Prostate gland (tissue), 2 donors: ENCODE results near the gene JADE2. TPM values are rescaled to one million over a fixed set of nuclear protein-coding genes. Genes with fewer than 3 reads are reported as not detected.
A peak's percentile ranks its signal among the peaks of the same experiment; 100 is the strongest.

Experiments used
- DNase-seq: peaks from one replicate; pipeline ENCODE4 v3.0.0-alpha.2; 2019; ENCODE audit warnings: low spot score
- H3K27ac ChIP-seq, 2 donors: fragments of 200-600 bp; sonication (generic); 2 replicates each; pipeline ENCODE4 v1.5.1; 2017 to 2019
- H3K27me3 ChIP-seq: fragments of 200-600 bp; sonication (generic); replicated peaks from 2 replicates; pipeline ENCODE4 v1.5.1; 2019; ENCODE audit not compliant: insufficient read depth
- H3K36me3 ChIP-seq, 2 donors: fragments of 200-600 bp; sonication (generic); 1 replicate in 1 of 2; 2 replicates in 1 of 2; pipeline versions ENCODE4 v1.5.1 to v1.8.1; 2017 to 2019
- H3K4me1 ChIP-seq: fragments of 200-600 bp; sonication (generic); replicated peaks from 2 replicates; pipeline ENCODE4 v1.5.1; 2019
- H3K4me3 ChIP-seq, 2 donors: fragments of 200-600 bp; sonication (generic); 2 replicates each; pipeline ENCODE4 v1.5.1; 2017 to 2019
- H3K9me3 ChIP-seq: fragments of 200-600 bp; sonication (generic); 2 replicates; pipeline ENCODE4 v1.5.1; 2017
- CTCF ChIP-seq, 4 experiments: fragments of 200-600 bp in 2 of 4; fragments of 450-650 bp in 2 of 4; sonication (generic) in 2 of 4; IDR thresholded peaks; 1 replicate in 3 of 4; 2 replicates in 1 of 4; pipeline ENCODE4 v1.5.1; 2016 to 2019; ENCODE audit warnings: antibody characterized with exemption in 4 of 4, mild to moderate bottlenecking in 2 of 4, moderate library complexity in 2 of 4
- POLR2A ChIP-seq: fragments of 450-650 bp; IDR thresholded peaks from one replicate; pipeline ENCODE4 v1.6.1; 2016; ENCODE audit warnings: antibody characterized with exemption, mild to moderate bottlenecking
- POLR2AphosphoS5 ChIP-seq: sonication (generic); formaldehyde crosslinking; IDR thresholded peaks from one replicate; pipeline ENCODE4 v1.6.1; 2017; ENCODE audit warnings: antibody characterized with exemption
- WGBS: methylation state at CpG from one replicate; pipeline ENCODE4 v1.1.5; 2018; 5-methylcytosine and 5-hydroxymethylcytosine counted together
- intact Hi-C: fragments of 100-400 bp; cut with DNase I; formaldehyde crosslinking; loops from one replicate; pipeline ENCODE4 v1.14.2; 2022
- total RNA-seq, 2 donors: library from RNA; depleted of rRNA; stranded (reverse); fragments of >200 nt; gene quantifications; one replicate each; pipeline ENCODE4 v1.1.0, GENCODE V29; 2016

JADE2 gene
- total RNA-seq, 2 donors from 2014 or later = 63.4 to 87.1 TPM

- Histone ChIP-seq H3K27ac (no peak overlapping the region), H3K27me3 (no peaks in the 10 kb centered on the region), H3K4me1 (no peaks in the 10 kb centered on the region), H3K9me3 (no peaks in the 10 kb centered on the region), H3K36me3 (peaks cover 7 to 21% of the 10 kb centered on the region in 2 donors), H3K4me3 (no peak overlapping the region)
- intact Hi-C loops = no loop called here
- TF ChIP-seq CTCF (IDR thresholded peaks at IDR 0.05) (no peak), POLR2A (no peak), POLR2AphosphoS5 (no peak)
- no peak for DNase-seq
- WGBS = 73% methylated on average over 15 of the region's 15 CpGs
Observed at GRCh38 chr5:134540747-134541733, 15.6 kb downstream of the JADE2 start.

GRCh38 chr5:134541736-134542376 lies 16.4 kb downstream of the JADE2 start:
- Histone ChIP-seq H3K4me3 (no peak overlapping the region), H3K9me3 (no peaks in the 10 kb centered on the region), H3K27ac (no peak overlapping the region), H3K36me3 (peaks cover 7 to 21% of the 10 kb centered on the region in 2 donors), H3K4me1 (no peaks in the 10 kb centered on the region), H3K27me3 (no peaks in the 10 kb centered on the region)
- no peak for DNase-seq
- WGBS = 58% methylated on average over 4 of the region's 4 CpGs
- TF ChIP-seq CTCF (IDR thresholded peaks at IDR 0.05) = no peak
- TF ChIP-seq POLR2AphosphoS5 = no peak
- TF ChIP-seq POLR2A = no peak
- intact Hi-C loops = no loop called here

GRCh38 chr5:134543820-134544614 lies 18.5 kb downstream of the JADE2 start:
- intact Hi-C loops = no loop called here
- no peaks in the 10 kb centered on the region for H3K4me1 ChIP-seq
- no peaks in the 10 kb centered on the region for H3K9me3 ChIP-seq
- WGBS = 82% methylated on average over 11 of the region's 11 CpGs
- peaks cover 5 to 14% of the 10 kb centered on the region in 2 donors for H3K36me3 ChIP-seq
- H3K27ac ChIP-seq = no peak overlapping the region
- no peak for TF ChIP-seq POLR2AphosphoS5
- no peak for TF ChIP-seq POLR2A
- TF ChIP-seq CTCF (IDR thresholded peaks at IDR 0.05) = no peak
- H3K4me3 ChIP-seq = no peak overlapping the region
- no peaks in the 10 kb centered on the region for H3K27me3 ChIP-seq
- DNase-seq = no peak

- intact Hi-C loops = no loop called here
- DNase-seq = no peak
- 24% methylated on average over 10 of the region's 10 CpGs for WGBS
- Histone ChIP-seq H3K4me3 (no peak overlapping the region), H3K27me3 (no peaks in the 10 kb centered on the region), H3K9me3 (no peaks in the 10 kb centered on the region), H3K27ac (no peak overlapping the region), H3K36me3 (peaks cover 0 to 4% of the 10 kb centered on the region in 2 donors), H3K4me1 (no peaks in the 10 kb centered on the region)
- TF ChIP-seq POLR2A (no peak), POLR2AphosphoS5 (peak; percentile 39), CTCF (IDR thresholded peaks at IDR 0.05) (no peak)
Observed at GRCh38 chr5:134545070-134545868, 19.8 kb downstream of the JADE2 start.
